Heart left ventricle (tissue), 13 donors: ENCODE results near the gene KATNBL1.

Source experiments
- CTCF ChIP-seq, 12 donors: fragments of 200-600 bp; sonication (generic) in 4 of 12; IDR thresholded peaks; one replicate each; pipeline versions ENCODE4 v1.5.0 to v1.8.0; 2018 to 2022; ENCODE audit warnings: antibody characterized with exemption in 12 of 12, mild to moderate bottlenecking in 5 of 12
- POLR2A ChIP-seq, 2 donors: fragments of 450-650 bp; IDR thresholded peaks; one replicate each; pipeline ENCODE4 v1.6.1; 2017; ENCODE audit warnings: antibody characterized with exemption in 2 of 2, mild to moderate bottlenecking in 2 of 2, moderate library complexity in 2 of 2
- donor health status: ischemic (EF 13 %, LVEDD 7.1; RV severe dilation, severe dysfunction).
- donor health status: DM: no; HTN: yes; CAD: no.
- donor health status: DM: no; HTN: no; CAD: no.
- donor health status: ischemic (EF 25% LVEDD 6.9; RV normal size, moderate dysfunction).
- donor health status: ischemic (EF 25% LVEDD 5.7; RV mildly dilated, moderate dysfunction).
- donor health status: ischemic (EF 35%, LVEDD 5.7; RV mildly dilated, moderate dysfunction).
- donor health status: nonischemic (EF 11% LVEDD 7.7; RV severe dilation, severe dysfunction).
- donor health status: DM: yes; HTN: yes; CAD: no.
- donor health status: PGD.
- donor health status: ischemic (EF 29% LVEDD 5.4; RV normal size, mild dysfunction).
- donor health status: nonischemic (EF 23%, LVEDD 6.1; RV moderate dilation, normal function).

GRCh38 chr15:34240537-34240936 is 30.6 kb upstream of the KATNBL1 start:
- TF ChIP-seq CTCF (IDR thresholded peaks at IDR 0.05) (no peak), POLR2A (IDR thresholded peaks at IDR 0.05) (no peak)
